ENCODE results near the gene TPRN.

Gene TPRN

GRCh38 chr9:137189297-137190295, 10.9 kb downstream of the TPRN start:
- no peak for DNase-seq (ENCODE audit: low spot score)

DNA sequence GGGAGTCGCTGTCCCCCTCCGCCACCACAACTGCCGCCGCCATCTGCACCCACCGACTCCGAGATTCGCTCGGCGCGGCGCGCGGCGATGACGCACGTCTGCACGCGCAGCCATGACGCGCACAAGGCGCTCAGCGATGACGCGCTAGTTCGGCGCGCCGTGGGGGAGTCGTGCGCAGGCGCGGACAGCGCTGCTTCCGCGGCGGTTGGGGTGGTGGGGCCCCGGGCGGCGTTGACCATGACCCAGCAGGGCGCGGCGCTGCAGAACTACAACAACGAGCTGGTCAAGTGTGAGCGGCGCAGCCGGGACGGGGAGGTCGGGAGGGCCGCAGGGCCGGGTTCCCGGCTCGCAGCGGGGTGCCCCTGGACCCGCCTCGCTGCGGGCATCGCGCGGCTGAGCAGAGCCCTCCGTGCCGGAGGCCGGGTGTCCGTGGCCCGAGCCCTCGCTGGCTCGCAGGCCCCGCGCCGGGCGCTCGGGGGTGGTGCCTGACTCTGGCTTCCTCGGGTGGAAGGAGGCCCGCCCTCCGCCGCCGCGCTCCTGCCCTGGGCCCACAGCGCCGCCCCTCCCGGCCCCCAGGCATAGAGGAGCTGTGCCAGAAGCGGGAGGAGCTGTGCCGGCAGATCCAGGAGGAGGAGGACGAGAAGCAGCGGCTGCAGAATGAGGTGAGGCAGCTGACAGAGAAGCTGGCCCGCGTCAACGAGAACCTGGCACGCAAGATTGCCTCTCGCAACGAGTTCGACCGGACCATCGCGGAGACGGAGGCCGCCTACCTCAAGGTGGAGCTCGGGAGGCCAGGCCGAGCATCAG, 11.8 kb downstream of the TPRN start, which contains the start of the genes ANAPC2 and SSNA1:
TSS of gene ANAPC2 (minus strand) at position 71 of the 807 bp plus-strand sequence. CDS start at position 43, 28 bp downstream.
TSS of gene SSNA1 (plus strand) at position 187 of the 807 bp plus-strand sequence. CDS start at position 238, 51 bp downstream.
- DNase-seq (ENCODE audit: low spot score), result peak; percentile 95

DNA sequence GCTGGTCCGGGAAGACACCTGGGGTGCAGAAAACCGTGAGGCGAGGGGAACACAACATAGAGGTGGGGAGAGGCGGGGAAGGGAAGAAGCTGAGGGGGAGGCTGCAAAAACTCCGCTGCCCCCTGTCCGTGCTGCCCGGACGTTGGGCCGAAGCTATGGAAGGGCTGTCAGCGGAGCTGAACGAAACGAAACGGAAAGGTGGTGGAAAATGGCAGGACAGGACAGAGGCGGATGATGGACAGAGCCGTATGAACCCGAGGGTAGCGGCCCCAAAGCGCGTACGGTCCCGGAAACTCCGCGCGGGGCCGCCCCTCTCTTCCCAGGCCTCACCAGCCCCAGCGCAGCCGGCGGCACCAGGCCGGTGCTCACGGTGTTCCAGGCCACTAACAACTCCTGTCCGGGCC, 12.5 kb downstream of the TPRN start:
- no peak for DNase-seq (ENCODE audit: low spot score)

DNA sequence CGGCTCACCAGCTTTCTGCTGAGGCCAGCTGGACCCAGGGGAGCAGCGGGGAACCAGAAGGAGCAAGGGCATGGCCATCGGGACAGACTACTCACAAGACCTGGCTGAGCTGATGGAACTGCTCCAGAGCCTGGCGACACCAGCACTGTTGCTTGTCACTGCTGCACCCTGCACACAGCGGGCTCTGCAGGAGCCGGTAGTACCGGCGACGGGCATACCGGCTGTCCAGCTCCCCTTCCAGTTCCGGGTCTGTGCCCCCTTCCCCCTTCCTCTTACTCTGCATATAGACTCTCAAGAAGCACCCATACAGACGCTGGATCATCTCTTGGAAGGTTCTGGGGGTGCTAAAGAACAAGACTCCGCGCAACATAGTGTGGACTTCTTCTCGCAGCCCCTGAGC, 13.2 kb downstream of the TPRN start:
- no peak for DNase-seq (ENCODE audit: low spot score)

DNA sequence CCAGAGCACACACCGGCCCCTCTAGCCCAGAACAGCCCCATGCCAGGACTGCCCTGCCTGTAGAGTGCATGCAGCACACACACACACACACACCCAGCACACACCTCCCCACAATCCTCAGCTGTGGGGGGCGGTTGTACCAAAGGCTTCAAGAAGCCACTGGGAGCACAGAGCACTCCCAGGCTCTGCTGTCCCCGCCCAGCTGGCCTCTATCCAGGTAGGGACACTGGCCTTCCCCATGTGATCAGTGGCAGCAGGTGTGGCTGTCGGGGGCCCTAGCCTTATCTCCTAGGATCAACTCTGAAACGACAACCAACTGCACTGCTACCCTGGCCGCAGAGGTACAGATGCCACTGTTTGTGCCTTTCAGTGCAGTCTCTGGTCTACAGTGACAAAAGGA, 14.2 kb downstream of the TPRN start:
- no peak for DNase-seq (ENCODE audit: low spot score)

GRCh38 chr9:137185921-137186320, 14.6 kb downstream of the TPRN start:
- no peak for DNase-seq (ENCODE audit: low spot score)

GRCh38 chr9:137184881-137185660, 15.5 kb downstream of the TPRN start:
- no peak for DNase-seq (ENCODE audit: low spot score)

DNA sequence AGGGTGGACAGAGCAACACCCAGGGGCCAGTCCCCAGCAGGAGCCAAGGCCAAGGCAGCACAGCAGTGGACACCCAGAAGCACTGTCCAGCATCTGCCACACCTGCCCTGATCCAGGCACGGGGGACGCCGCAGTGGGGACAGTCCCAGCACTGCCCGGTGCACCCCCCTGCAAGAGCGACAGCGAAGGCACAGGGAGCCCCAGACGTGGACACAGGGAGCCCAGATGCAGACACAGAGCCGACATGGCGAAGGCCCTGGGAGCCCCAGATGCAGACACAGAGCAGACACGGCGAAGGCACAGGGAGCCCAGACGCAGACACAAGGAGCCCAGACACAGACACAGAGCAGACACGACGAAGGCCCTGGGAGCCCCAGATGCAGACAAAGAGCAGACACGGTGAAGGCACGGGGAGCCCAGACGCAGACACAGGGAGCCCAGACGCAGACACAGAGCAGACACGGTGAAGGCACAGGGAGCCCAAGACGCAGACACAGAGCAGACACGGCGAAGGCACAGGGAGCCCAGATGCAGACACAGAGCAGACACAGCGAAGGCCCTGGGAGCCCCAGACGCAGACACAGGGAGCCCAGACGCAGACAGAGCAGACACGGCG, 16.5 kb downstream of the TPRN start:
- DNase-seq (ENCODE audit: low spot score), result no peak

GRCh38 chr9:137182836-137183235, 17.7 kb downstream of the TPRN start:
- no peak for DNase-seq (ENCODE audit: low spot score)

GRCh38 chr9:137181680-137182079, 18.9 kb downstream of the TPRN start:
- DNase-seq (ENCODE audit: low spot score), result no peak

DNA sequence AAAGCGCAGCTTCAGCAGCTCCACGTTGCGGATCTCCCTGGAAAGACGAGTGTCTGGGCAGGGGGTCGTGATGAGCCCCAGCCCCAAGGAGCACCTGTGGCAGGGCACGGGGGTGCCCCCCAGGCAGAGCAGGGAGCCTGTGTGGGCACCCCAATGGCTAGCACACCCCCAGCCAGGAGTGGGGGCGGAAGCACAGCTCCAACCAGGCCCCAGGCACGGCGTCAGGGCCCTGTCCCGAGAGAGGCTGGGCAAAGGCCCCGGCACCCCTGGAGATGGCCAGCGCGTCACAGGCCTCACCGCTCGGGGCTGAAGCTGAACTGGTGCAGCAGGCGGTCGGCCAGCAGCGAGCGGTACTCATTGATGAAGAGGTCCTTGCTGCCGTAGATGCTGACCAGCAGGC, 20.1 kb downstream of the TPRN start:
- no peak for DNase-seq (ENCODE audit: low spot score)

- no peak for DNase-seq (ENCODE audit: low spot score)
These were observed 20.8 kb downstream of the TPRN start for GRCh38 chr9:137179761-137180160.

- no peak for DNase-seq (ENCODE audit: low spot score)
These were observed 21.5 kb downstream of the TPRN start for GRCh38 chr9:137178939-137179630.

DNA sequence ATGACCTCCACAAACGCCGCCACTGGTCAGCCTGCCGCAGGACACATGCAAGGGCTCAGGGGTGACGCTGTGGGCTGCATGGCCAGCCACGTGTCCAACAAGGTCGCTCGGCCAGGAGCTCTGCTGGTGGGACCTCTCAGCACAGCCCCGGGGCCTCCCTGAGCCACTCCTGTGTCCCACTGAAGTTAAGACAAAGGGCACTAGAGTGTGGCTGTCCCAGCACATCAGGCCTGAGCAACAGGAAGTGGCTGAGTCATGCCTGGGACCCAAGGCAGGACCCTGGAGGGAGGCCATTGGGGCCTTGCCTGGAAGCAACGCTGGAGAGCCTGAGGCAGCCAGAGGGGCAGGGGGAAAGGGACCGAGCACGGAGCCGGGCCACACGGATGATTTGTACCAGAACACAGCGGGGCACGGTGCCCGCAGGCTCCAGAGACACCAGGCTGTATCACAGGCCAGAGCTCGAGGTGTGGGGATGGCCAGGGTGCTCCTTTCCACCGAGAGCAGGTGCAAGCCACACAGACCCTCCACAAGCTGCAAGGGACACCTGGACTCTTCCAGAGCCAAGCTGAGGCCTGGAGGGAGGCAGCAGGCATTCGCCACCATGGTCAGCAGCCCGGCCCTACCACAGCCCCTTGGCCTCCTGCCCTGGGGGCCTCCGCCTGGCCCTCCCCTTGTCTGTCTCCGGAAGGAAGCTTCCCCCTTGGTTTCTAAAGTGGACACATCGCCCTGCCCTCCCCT, 22.2 kb downstream of the TPRN start:
- no peak for DNase-seq (ENCODE audit: low spot score)

- no peak for DNase-seq (ENCODE audit: low spot score)
These were observed 24.0 kb downstream of the TPRN start for GRCh38 chr9:137176302-137177182.

- DNase-seq (ENCODE audit: low spot score), result no peak
These were observed 25.1 kb downstream of the TPRN start for GRCh38 chr9:137175345-137175961.

GRCh38 chr9:137174722-137175293, 25.7 kb downstream of the TPRN start:
- no peak for DNase-seq (ENCODE audit: low spot score)

Measured in activated CD4-positive, alpha-beta T cell treated with anti-CD3 and anti-CD28 coated beads, Interleukin-2, Interleukin-4, amounts not matched to agents 100 ng/mL and 50 ng/mL, durations not matched to agents 16 hours and 8 hours (primary cell).